GM12801 (cell line): ENCODE measurements around the gene SCRN2.

ENCODE experiments used
- TF ChIP-seq, protein P1 (sequence below): IDR thresholded peaks from one replicate; pipeline ENCODE4 v1.5.1; 2011; ENCODE audit warnings: control low read depth; ENCODE audit not compliant: insufficient read length; ENCODE audit errors: extremely low read depth

The SCRN2 gene

DNA sequence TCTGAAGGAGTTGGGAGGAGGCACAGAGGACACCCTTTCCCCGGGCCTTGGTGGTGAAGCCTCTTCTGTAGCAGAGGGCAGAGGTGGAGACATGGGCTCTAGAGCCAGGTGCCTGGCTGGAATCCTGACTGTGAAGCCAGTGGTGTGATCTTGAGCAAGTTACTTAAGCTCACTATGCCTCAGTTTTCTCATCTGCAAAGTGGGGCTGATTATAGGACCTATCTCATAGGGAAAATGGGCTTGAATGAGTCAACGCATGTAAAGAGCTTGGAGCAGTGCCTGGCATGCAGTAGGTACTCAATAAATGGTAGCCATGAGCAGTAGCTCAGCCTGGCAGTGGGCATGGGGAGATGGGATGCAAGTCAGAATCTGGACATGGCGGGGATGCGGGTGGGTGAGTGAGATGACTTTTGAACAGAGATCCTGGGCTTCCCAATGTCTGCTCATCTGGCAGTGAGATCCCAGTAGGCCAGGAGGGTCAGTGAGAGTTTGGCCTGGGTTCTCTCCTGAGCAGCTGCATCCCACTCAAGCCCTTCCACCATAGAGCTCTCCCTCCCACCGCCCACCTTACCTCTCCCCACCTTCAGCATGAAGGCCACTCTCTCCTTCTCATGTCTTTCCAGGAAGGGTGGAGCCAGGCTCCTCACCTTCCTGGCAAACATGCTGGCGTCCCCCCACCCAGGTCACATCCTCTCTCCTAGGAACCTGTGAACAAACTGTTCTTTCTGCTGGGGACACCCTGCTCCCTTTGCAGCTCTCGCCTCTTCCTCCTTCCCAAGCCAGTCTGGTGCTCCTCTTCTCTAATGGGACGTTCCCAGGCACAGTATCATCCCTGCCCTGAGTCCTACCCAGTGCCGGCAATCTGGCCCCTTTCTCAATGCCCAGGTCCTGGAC, 41.9 kb upstream of the SCRN2 start:
- TF ChIP-seq, protein P1, sequence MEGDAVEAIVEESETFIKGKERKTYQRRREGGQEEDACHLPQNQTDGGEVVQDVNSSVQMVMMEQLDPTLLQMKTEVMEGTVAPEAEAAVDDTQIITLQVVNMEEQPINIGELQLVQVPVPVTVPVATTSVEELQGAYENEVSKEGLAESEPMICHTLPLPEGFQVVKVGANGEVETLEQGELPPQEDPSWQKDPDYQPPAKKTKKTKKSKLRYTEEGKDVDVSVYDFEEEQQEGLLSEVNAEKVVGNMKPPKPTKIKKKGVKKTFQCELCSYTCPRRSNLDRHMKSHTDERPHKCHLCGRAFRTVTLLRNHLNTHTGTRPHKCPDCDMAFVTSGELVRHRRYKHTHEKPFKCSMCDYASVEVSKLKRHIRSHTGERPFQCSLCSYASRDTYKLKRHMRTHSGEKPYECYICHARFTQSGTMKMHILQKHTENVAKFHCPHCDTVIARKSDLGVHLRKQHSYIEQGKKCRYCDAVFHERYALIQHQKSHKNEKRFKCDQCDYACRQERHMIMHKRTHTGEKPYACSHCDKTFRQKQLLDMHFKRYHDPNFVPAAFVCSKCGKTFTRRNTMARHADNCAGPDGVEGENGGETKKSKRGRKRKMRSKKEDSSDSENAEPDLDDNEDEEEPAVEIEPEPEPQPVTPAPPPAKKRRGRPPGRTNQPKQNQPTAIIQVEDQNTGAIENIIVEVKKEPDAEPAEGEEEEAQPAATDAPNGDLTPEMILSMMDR: no peak

DNA sequence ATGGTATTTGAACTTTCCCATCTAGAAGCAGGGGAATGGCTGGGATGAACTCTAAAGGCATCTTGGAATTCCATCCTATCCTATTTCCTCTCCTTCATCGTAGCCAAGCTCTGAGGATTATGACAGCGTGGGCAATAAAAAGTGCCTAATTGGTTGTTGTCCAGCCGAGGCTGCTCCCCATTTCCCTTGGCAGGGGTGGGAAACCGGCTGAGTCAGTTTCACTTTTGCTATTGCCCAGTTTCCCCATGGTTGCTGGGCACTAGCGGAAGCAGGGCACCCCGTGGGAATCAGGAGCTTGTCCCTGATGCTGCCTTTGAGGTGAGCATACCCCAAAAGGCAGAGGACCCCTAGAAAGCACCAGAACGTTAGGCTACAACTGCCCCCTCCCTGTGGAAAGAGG, 41.2 kb upstream of the SCRN2 start:
- TF ChIP-seq, protein P1: no peak

DNA sequence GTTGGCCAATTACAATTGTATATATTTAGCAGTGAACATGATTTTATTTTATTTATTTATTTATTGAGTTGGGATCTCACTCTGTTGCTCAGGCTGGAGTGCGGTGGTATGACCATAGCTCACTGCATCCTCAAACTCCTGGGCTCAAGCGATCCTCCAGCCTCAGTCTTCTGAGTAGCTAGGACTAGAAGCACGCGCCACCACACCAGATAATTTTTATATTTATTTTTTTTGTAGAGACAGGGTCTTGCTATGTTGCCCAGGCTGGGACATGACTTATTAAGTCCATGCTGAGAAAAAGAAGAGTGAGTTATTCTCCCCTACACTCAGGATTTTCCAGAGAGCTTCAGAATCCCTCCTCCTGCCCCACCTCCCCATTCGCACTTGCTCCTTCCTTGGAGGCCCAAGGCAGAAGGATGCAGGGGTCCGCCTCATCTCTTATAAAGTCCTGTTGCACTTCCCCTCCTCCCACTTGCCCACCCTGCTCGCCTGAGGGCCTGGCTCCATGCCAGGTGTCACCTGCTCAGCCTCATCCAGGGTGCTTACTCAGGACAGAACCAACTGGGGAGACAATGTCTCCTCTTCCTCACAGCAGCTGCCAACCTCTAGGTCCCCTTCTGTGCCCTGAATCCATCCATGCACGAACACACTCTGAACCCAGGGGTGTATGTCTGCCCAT, 38.8 kb upstream of the SCRN2 start:
- TF ChIP-seq, protein P1: no peak

DNA sequence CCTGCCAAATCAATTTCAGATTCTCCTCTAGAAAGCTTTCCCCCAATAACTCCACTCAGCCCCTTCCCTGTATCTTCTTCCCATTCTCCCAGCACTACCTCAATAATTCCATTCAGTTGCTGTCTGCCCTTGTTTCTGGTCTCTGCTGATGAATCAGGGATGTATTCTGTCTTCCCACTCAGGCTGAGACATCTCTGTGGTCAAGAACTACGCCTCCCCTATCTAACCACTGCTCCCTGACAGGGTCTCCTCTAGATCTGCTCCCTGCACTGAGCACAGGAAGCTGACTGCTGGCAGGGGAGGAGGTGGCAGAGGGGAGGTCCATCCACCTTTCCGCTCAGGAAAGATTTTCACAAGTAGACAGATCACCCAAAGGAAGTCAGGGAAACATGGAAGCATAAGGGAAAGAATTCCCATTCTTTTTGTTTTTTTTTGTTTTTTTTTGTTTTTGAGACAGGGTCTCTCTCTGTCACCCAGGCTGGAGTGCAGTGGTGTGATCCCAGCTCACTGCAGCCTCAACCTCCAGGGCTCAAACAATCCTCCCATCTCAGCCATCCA, 38.0 kb upstream of the SCRN2 start:
- TF ChIP-seq, protein P1: no peak

DNA sequence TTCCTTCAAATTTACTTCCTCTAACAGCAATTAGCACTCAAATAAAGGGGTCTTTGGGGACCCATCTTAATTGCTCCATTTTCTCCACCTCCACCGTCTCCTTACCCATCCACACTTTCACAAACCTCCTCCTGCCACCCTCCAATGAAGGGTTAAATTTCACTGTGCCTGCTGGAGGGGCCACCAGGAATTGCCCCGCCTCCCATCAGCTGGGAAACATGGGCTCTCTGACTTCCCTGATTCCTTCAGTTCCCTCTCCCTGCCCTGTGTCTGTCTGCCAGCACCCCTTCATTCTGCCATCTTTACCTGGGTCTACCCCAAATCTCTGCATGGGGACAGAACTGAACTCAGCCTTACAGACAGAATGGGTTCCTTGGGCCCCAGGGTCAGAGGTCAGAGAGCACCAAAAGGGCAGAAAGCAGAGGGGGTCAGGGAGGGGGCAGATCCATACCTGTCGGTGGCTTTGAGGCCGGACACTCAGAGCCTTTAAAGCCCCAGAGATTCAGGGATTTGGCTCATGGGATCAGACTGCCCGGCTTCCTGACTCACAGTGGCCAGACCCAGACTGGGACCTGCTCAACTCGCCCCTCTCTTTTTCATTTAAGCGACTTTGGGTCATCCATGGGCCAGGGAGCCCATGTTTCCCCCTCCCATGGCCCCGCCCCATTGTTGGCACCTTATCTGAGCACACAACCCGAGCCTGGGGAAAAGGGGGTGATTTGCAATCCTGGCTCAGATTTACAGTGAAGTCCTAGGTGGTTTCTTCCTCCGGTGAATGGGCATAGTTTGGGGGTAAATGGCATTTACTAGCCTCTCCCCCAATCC, 37.3 kb upstream of the SCRN2 start:
- TF ChIP-seq, protein P1: no peak

DNA sequence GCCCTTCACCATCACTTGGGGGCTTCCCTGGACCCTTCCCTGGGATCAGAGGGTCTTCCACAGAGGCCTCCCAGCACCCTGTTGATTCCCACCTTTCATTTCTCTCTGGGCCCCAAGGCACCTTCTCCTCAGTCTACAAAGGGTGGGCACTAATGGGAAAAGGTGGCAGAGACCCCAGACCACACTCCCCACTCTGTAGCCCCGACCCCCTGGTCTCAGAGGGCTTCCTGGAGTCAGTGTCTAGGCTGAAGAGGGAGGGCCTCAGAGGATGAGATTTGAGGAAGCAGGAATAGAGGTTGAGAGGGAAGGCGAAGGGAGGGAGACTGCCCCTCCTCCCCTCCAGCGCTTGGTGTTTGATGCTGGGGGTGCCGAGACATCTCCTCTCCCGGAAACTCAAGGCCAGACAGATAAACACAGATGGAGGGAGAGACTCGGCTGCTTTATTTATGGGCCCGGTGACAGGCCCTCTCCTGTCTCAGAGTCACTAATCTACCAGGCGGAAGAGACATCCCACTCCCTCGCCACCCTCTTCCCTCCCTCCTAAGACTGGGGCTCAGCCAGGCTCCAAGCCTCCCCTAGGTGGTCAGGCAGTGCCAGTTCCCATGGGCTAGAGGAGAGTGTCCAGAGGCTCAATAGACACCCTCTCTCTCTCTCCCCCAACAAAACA, 36.4 kb upstream of the SCRN2 start:
- TF ChIP-seq, protein P1: no peak
